DLD1 (cell line): ENCODE results near the gene STRADA.

Experiments
- in situ Hi-C: cut with HindIII; loops from 2 replicates; pipeline ENCODE4 v1.10.0; 2017; ENCODE audit warnings: low sequenced_read_pairs

Gene STRADA, protein sequence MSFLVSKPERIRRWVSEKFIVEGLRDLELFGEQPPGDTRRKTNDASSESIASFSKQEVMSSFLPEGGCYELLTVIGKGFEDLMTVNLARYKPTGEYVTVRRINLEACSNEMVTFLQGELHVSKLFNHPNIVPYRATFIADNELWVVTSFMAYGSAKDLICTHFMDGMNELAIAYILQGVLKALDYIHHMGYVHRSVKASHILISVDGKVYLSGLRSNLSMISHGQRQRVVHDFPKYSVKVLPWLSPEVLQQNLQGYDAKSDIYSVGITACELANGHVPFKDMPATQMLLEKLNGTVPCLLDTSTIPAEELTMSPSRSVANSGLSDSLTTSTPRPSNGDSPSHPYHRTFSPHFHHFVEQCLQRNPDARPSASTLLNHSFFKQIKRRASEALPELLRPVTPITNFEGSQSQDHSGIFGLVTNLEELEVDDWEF

DNA sequence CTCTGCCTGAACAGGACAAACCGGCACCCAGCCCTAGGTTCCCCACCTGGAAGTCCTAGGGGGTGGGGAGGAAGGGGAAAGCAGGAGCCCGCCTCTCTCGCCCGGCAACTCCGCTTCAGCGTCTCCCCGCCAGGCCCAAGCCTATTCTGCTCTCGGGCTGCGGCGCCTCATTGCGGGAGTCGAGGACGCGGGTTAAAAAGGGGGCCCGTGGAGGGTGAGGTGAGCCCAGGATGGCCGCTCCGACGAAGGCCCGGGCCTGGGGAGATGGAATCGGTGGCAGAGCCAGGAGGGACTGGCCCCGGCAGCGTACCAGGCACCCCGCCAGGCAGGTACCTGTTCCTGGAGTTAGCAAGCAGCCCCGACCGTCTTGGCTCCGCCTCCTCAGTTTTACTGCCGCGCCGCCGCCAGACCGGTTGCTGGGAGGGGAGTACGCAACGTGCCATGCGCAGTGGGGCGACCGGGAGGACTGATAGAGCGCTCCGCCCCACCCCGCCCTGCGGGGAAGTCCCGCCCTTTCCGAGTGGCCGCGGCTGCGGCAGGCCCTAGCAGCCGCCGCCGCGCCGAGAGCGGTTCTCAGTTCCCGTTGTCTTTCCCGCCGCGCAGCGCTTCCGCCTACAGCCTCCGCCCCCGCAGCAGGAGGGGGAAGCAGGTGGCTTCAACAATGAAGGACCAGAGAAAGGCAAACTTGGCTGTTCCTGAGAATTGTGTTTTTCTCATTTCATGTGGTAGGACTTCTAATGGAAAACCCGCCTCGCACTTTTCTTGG is at the start of gene STRADA:
STRADA (minus strand) TSS at position 392 of the 766 bp plus-strand sequence. CDS start 13,430 bp downstream, outside the sequence.
- in situ Hi-C loops, result no loop called here

DNA sequence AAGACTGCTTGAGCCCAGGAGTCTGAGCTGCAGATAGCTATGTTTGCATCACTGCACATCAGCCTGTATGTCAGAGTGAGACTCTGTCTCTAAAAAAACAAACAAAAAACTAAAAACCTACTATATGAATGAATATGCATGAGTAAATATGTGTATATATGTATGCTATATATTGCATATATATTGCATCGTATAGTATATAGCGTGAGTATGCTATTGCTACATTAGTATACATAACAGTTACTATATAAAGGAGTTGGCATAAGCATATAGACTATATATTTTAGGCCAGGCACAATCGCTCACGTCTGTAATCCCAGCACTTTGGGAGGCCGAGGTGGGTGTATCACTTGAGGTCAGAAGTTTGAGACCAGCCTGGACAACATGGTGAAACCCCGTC is 48.5 kb upstream of the STRADA start:
- in situ Hi-C loops, result no loop called here

DNA sequence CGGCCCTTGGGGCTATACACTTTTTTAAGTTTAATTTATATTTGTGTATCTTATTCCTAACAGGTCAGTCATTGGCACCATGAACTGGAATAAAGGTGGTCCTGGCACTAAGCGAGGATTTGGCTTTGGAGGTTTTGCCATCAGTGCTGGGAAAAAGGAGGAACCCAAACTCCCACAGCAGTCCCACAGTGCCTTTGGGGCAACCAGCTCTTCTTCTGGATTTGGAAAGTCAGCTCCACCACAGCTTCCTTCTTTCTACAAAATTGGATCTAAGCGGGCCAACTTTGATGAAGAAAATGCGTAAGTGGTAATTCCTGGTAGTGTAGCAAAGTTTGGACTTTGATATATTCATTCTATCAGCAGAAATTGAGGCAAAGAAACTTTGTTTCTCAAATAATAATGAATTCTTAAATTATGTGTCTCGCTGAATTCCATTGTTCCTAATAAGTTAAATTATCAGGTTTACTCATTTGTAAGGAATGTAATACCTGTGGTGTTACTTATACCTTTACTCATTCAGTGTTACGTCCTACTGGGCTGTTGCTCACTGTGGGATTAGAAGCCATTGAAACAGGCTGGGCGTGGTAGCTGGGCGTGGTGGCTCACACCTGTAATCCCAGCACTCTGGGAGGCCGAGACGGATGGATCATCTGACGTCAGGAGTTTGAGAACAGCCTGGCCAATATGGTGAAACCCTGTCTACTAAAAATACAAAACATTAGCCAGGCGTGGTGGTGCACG is 45.5 kb upstream of the STRADA start:
- in situ Hi-C loops, result no loop called here

- in situ Hi-C loops, result no loop called here
Measured at GRCh38 chr17:63786117-63786516, 44.5 kb upstream of the STRADA start.

- in situ Hi-C loops, result no loop called here
Measured at GRCh38 chr17:63785556-63785955, 44.0 kb upstream of the STRADA start.

- in situ Hi-C loops, result loop anchor here (5.0 kb wide), 1 partner anchor 34 kb away; no protein-coding TSS in a partner anchor
Measured at GRCh38 chr17:63783522-63783921, 41.9 kb upstream of the STRADA start.

DNA sequence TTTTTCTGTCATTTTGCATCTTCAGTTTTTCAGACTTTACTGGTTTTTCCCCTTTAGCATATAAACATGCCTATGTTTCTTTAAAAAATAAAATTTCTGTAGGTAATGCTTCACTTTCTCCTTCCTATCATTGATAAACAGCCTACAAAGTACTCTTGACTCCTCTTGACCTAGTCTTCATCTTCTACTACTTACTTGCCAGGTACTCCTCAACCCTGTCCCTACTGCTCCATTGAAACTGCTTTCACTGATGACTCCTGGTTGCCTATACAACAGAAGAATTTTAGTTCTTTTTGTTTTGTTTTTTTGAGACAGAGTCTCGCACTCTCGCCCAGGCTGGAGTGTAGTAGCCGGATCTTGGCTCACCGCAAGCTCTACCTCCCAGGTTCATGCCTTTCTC is 39.3 kb upstream of the STRADA start:
- in situ Hi-C loops, result loop anchor here (5.0 kb wide), 1 partner anchor 36 kb away; no protein-coding TSS in a partner anchor

GRCh38 chr17:63780507-63780906 is 38.9 kb upstream of the STRADA start:
- in situ Hi-C loops, result loop anchor here (5.0 kb wide), 1 partner anchor 37 kb away; no protein-coding TSS in a partner anchor

- in situ Hi-C loops, result no loop called here
Measured at GRCh38 chr17:63775420-63775819, 33.8 kb upstream of the STRADA start.

DNA sequence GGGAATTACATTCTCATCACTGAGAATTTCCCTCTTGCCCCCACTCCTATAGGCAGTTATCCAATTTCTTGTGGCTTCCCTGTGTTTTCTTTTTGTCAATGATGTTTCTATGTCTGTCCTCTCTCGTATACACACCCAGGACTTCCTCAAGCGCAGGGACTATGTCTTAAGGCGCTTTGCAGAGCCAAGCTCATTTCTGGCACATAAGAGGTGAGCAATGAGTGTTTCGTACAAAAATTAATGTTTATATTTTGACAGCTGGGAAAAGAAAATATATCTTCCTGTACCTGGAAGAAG is 33.3 kb upstream of the STRADA start:
- in situ Hi-C loops, result no loop called here

- in situ Hi-C loops, result no loop called here
Measured at GRCh38 chr17:63774141-63774968, 32.8 kb upstream of the STRADA start, which contains the start of gene DDX42. DDX42 (plus strand) TSS chr17:63774170; CDS start chr17:63787050, 12,880 bp downstream.

DNA sequence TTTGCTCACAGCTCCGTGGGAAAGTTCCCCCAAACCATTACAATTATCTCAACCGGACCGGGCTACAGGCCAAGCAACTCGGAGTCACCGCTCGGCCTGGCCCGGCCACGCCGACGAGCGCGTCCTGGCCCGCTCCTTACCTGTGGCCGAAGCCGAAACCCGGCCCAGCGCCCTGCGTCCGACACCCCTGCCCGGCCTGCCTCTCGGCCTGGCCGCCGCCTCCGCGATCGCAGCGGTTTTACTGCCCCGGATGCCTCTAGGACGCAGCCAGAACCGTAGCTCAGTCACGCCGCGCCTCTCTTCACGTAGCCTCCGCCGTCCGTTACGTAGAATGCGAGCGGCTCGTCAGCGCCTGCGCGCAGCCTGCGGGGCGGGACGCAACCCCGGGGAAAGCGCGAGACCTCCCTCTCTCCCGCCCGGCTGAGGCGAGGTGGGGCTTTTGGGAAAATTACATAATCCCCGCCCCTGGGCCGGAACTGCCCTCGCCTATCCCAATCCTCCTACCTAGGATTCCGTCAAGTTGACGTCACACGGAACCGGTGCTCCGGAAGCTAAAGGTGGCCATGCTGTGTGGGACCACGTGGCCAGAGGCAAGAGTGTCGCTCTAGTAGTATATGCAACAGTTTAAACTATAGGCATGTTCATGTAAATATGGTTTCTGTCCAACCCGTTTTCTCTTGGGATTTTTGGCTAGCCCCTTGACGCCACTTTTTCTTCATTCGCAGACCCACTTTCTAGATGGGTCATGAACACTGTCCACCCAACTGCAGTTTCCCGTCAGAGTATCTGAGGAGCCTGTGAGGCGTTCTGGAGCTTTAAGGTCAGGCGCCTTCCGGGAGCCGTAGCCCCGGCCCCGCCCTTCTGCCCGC is 31.9 kb upstream of the STRADA start, which contains the start of gene CCDC47:
CCDC47 (minus strand) TSS at position 326 of the 869 bp plus-strand sequence. CDS start 7,422 bp downstream, outside the sequence.
- in situ Hi-C loops, result no loop called here

DNA sequence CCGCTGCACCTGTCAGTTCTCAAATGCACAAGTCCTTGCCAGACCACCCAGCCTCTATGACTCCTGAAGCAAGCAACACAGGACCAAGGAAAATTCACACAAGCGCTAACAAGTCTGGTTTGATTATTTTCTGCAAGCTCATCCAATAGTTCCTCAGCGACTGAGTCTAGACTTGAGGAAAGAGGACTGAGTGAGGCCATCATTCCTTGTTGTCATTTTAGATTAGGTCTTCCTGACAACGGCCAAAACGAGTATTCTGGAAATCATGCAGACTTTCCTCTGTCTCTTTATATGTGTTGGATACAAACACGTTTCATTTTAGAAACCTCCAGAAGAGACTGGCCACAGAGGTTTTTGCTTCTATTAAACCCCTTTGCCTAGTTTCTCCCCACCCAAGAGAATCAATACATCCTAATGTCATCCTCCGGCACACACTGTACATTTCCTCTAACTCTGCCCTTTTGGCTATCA is 31.2 kb upstream of the STRADA start:
- in situ Hi-C loops, result no loop called here

- in situ Hi-C loops, result no loop called here
Measured at GRCh38 chr17:63768433-63768832, 26.8 kb upstream of the STRADA start.

GRCh38 chr17:63766754-63767153 is 25.2 kb upstream of the STRADA start:
- in situ Hi-C loops, result no loop called here

DNA sequence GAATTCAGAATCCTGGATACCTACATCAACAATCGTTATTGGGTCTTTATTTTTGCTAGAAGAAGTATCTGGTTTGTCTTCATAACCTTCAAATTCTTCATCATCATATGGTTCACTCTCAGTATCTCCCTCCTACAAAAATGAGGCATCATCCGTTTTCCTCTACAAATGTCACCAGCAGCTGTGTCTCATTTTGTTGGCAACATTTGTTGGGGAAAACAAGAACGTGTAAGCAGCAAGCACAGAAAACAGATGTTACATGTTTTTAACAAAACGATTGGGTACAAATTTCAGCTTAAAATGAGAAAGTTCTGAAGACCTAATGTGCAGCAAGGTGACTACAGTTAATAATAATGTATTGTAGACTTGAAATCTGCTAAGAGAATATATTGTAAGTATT is 23.1 kb upstream of the STRADA start:
- in situ Hi-C loops, result no loop called here

GRCh38 chr17:63762161-63763078 is 20.8 kb upstream of the STRADA start:
- in situ Hi-C loops, result no loop called here
